HL-60 (cell line): ENCODE measurements around the gene GRK2.
A peak's percentile ranks its signal among the peaks of the same experiment; 100 is the strongest.

Source experiments
- DNase-seq, 2 experiments: peaks; one replicate each; pipeline ENCODE4 v3.0.0-alpha.2; 2010 to 2020; ENCODE audit warnings: low read depth in 1 of 2, low spot score in 1 of 2
- H3K27ac ChIP-seq: fragments of 250-450 bp; sonication (Bioruptor Pico); replicated peaks from 2 replicates; pipeline ENCODE4 v1.5.1; 2020; ENCODE audit warnings: mild to moderate bottlenecking, moderate library complexity
- H3K27me3 ChIP-seq: fragments of 250-450 bp; sonication (Bioruptor Pico); 2 replicates; pipeline ENCODE4 v1.5.1; 2021; ENCODE audit warnings: mild to moderate bottlenecking, moderate library complexity; ENCODE audit not compliant: insufficient read depth, poor library complexity, severe bottlenecking
- H3K4me3 ChIP-seq: replicated peaks from 2 replicates; pipeline ENCODE4 v1.5.1; 2011; ENCODE audit warnings: mild to moderate bottlenecking, control low read depth, low read length; ENCODE audit not compliant: insufficient read depth
- CTCF ChIP-seq: IDR thresholded peaks from one replicate; pipeline ENCODE4 v1.5.1; 2011; ENCODE audit warnings: low read length, control low read depth, inconsistent platforms; ENCODE audit not compliant: insufficient read depth
- GABPA ChIP-seq: IDR thresholded peaks from 2 replicates; pipeline ENCODE4 v1.6.1; 2012; ENCODE audit warnings: low read depth
- POLR2AphosphoS5 ChIP-seq: IDR thresholded peaks from 2 replicates; pipeline ENCODE4 v1.6.1; 2012; ENCODE audit warnings: low read depth
- SPI1 ChIP-seq: IDR thresholded peaks from 2 replicates; pipeline ENCODE4 v1.6.1; 2012; ENCODE audit warnings: low read depth, mild to moderate bottlenecking, borderline replicate concordance
- TF ChIP-seq, protein P1 (sequence below): IDR thresholded peaks from 2 replicates; pipeline ENCODE4 v1.6.1; 2012; ENCODE audit warnings: low read depth; ENCODE audit not compliant: insufficient replicate concordance

Gene GRK2

DNA sequence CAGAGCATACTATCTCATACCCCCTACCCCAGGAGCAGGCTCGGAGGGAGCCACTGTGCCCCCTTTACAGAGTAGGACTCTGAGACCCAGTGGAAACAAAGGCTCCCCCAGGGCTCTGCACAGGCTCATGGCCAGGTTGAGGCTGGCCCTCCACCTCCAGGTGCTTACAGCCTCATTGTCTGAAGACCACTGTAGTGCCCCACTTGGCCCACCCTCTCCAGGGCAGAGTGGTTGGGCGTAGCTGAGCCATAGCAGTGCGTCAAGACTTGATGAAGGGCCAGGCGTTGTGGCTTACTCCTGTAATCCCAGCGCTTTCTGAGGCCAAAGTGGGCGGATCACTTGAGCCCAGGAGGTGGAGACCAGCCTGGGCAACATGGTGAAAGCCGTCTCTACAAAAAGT, 24.5 kb downstream of the GRK2 start:
- TF ChIP-seq GABPA (no peak), SPI1 (no peak), POLR2AphosphoS5 (no peak), CTCF (no peak)
- TF ChIP-seq, protein P1, sequence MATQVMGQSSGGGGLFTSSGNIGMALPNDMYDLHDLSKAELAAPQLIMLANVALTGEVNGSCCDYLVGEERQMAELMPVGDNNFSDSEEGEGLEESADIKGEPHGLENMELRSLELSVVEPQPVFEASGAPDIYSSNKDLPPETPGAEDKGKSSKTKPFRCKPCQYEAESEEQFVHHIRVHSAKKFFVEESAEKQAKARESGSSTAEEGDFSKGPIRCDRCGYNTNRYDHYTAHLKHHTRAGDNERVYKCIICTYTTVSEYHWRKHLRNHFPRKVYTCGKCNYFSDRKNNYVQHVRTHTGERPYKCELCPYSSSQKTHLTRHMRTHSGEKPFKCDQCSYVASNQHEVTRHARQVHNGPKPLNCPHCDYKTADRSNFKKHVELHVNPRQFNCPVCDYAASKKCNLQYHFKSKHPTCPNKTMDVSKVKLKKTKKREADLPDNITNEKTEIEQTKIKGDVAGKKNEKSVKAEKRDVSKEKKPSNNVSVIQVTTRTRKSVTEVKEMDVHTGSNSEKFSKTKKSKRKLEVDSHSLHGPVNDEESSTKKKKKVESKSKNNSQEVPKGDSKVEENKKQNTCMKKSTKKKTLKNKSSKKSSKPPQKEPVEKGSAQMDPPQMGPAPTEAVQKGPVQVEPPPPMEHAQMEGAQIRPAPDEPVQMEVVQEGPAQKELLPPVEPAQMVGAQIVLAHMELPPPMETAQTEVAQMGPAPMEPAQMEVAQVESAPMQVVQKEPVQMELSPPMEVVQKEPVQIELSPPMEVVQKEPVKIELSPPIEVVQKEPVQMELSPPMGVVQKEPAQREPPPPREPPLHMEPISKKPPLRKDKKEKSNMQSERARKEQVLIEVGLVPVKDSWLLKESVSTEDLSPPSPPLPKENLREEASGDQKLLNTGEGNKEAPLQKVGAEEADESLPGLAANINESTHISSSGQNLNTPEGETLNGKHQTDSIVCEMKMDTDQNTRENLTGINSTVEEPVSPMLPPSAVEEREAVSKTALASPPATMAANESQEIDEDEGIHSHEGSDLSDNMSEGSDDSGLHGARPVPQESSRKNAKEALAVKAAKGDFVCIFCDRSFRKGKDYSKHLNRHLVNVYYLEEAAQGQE, result no peak
- peak overlapping the region; percentile 66 for H3K4me3 ChIP-seq
- peak in 1 of 2 experiments; percentile 22 for DNase-seq
- H3K27me3 ChIP-seq, result no peaks in the 10 kb centered on the region
- H3K27ac ChIP-seq, result peak overlapping the region; percentile 82

DNA sequence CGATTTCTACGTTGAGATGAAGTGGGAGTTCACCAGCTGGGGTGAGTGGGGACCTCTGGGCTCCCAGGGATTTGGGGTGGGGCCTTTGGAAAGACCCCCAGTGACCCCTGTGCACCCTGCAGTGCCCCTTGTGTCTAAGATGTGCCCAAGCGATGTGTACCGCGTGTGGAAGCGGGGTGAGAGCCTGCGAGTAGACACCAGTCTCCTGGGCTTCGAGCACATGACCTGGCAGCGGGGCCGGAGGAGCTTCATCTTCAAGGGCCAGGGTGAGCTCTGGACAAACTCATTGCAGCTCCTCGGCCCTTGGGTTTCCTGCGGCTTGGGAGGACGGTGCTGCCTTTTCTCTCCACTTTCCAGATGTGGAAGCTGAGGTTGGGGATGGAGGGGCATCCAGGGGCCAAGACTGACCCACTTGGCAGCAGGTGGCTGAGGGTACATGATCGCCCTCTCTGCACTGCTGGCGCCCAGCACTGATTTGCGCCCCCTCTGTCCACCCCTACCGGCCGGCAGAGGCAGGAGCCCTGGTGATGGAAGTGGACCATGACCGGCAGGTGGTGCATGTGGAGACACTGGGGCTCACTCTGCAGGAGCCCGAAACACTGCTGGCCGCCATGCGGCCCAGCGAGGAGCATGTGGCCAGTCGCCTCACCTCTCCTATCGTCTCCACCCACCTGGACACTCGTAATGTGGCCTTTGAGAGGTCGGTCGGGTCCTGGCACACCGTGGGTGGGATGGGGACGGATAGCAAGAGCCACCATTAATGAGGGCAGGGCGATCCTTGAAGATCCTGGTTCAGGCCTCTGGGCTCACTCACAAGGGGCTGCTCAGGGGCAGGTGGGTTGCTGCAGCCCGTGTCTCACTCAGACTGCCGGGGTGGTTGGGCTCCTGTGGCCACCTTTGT, 25.5 kb downstream of the GRK2 start:
- H3K27me3 ChIP-seq, result no peaks in the 10 kb centered on the region
- H3K4me3 ChIP-seq, result peak overlapping the region; percentile 66
- H3K27ac ChIP-seq, result no peak overlapping the region; the same call in 1 of the 2 replicates
- no peak for DNase-seq
- TF ChIP-seq POLR2AphosphoS5, result no peak
- no peak for TF ChIP-seq GABPA
- TF ChIP-seq SPI1, result no peak
- TF ChIP-seq, protein P1, result no peak
- no peak for TF ChIP-seq CTCF

GRCh38 chr11:67292671-67293070, 26.4 kb downstream of the GRK2 start:
- no peak for DNase-seq
- Histone ChIP-seq H3K27me3 (no peaks in the 10 kb centered on the region), H3K27ac (no peak overlapping the region), H3K4me3 (no peak overlapping the region)
- TF ChIP-seq, protein P1, result no peak
- no peak for TF ChIP-seq GABPA
- no peak for TF ChIP-seq CTCF
- TF ChIP-seq POLR2AphosphoS5, result no peak
- TF ChIP-seq SPI1, result no peak
